ENCODE results near the gene GRAMD2B.

DNA sequence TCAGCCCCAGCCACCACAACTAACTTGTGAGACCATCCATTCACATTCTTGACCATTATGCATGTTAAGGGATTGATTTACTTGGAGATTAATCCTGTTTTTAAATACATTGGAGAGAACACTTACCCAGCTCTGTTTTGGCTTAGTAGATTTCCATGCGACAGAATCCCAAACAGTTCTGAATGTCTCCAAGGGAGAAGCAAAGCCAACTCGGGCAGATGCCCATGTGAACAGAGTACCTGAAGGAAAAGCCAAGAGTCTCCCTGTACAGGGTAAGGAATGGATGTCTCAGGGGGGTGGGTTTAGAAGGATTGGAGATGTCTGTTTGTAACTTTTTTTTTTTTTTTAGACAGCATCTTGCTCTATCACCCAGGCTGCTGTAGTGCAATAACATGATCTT is 61.0 kb downstream of the GRAMD2B start:
- no peak for TF ChIP-seq POLR2A (IDR thresholded peaks at IDR 0.05)
- TF ChIP-seq, protein P1, sequence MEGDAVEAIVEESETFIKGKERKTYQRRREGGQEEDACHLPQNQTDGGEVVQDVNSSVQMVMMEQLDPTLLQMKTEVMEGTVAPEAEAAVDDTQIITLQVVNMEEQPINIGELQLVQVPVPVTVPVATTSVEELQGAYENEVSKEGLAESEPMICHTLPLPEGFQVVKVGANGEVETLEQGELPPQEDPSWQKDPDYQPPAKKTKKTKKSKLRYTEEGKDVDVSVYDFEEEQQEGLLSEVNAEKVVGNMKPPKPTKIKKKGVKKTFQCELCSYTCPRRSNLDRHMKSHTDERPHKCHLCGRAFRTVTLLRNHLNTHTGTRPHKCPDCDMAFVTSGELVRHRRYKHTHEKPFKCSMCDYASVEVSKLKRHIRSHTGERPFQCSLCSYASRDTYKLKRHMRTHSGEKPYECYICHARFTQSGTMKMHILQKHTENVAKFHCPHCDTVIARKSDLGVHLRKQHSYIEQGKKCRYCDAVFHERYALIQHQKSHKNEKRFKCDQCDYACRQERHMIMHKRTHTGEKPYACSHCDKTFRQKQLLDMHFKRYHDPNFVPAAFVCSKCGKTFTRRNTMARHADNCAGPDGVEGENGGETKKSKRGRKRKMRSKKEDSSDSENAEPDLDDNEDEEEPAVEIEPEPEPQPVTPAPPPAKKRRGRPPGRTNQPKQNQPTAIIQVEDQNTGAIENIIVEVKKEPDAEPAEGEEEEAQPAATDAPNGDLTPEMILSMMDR (IDR thresholded peaks at IDR 0.05), result no peak

Data from Peyer's patch (tissue), 4 donors.